ENCODE results near the gene CALHM6. TPM values are rescaled to one million over a fixed set of nuclear protein-coding genes. Genes with fewer than 3 reads are reported as not detected.

CALHM6 gene
- total and polyA plus RNA-seq, 2 of the 13 experiments (the other 11 are each of a cell fraction or from before 2014, with no cell fraction given): not detected

- DNase-seq (ENCODE audit: low spot score) (no peak), FAIRE-seq (no peak), ATAC-seq (no peak)
- Histone ChIP-seq H3K4me2 (ENCODE audit: low read depth, low read length) (no peak overlapping the region), H3K27me3 (ENCODE audit: control insufficient read depth in 1 of 2, insufficient read depth in 2 of 2, low read length in 2 of 2) (no peaks in the 10 kb centered on the region), H3K27ac (ENCODE audit: extremely low read length, insufficient read depth, low read length) (no peak overlapping the region), H3K9me3 (ENCODE audit: low read length) (no peaks in the 10 kb centered on the region), H3K4me3 (replicated peaks in 1 of 3; ENCODE audit: insufficient read depth in 1 of 3, low read depth in 2 of 3, low read length in 3 of 3) (no peak overlapping the region), H3K36me3 (replicated peaks in 1 of 2; ENCODE audit: control insufficient read depth in 1 of 2, insufficient read depth in 2 of 2, low read length in 2 of 2) (no peaks in the 10 kb centered on the region), H3K4me1 (ENCODE audit: insufficient read depth, low read length) (no peaks in the 10 kb centered on the region), H3K9ac (ENCODE audit: insufficient read depth, low read depth, low read length) (no peak overlapping the region), H4K20me1 (ENCODE audit: insufficient read depth, low read length) (no peaks in the 10 kb centered on the region), H3K79me2 (ENCODE audit: insufficient read depth, low read length) (no peaks in the 10 kb centered on the region), H2AFZ (ENCODE audit: low read length) (no peak overlapping the region)
- in situ Hi-C loops (cut with HindIII; ENCODE audit: extremely low pct_ligation_motif_present, low pct_unique_long_range_greater_than_20kb): no loop called here
- POLR2A ChIA-PET: no interaction called here
- no TSS peak for BruUV-seq (replicated peaks)
- intact Hi-C loops (cut with micrococcal nuclease; ENCODE audit: unreplicated experiment): loop anchor here (1.0 kb wide), 1 partner anchor 88 kb away; no protein-coding TSS in a partner anchor
- 0% methylated on average over 1 of the region's 1 CpG for WGBS (ENCODE audit: low lambda C conversion rate)
- CTCF ChIA-PET (ENCODE audit: low intra/inter-chr PET ratio, low total read pairs): interaction anchor here (1.3 kb wide), 1 partner anchor 87 kb away, joined by 4 read pairs; no protein-coding TSS in a partner anchor
- TF ChIP-seq ZNF317 (CRISPR knock-in tag; IDR thresholded peaks at IDR 0.05) (no peak), ZNF597 (CRISPR knock-in tag; IDR thresholded peaks at IDR 0.05) (no peak), SIX1 (CRISPR knock-in tag; IDR thresholded peaks at IDR 0.05; ENCODE audit: borderline replicate concordance) (no peak), ZNF546 (CRISPR knock-in tag; conservative IDR thresholded peaks at IDR 0.05) (no peak), MLXIP (CRISPR knock-in tag; IDR thresholded peaks at IDR 0.05; ENCODE audit: borderline replicate concordance) (no peak), MIER2 (CRISPR knock-in tag; IDR thresholded peaks at IDR 0.05) (no peak), ZNF333 (CRISPR knock-in tag; IDR thresholded peaks at IDR 0.05; ENCODE audit: borderline replicate concordance) (no peak), HDAC2 (CRISPR knock-in tag; IDR thresholded peaks at IDR 0.05) (no peak), SMARCE1 (IDR thresholded peaks at IDR 0.05; ENCODE audit: borderline replicate concordance) (no peak), SIN3A (IDR thresholded peaks at IDR 0.05; ENCODE audit: borderline replicate concordance, low read depth, low read length) (no peak), MNT (IDR thresholded peaks at IDR 0.05) (no peak), ZGPAT (CRISPR knock-in tag; IDR thresholded peaks at IDR 0.05) (no peak), ZNF678 (CRISPR knock-in tag; IDR thresholded peaks at IDR 0.05) (no peak), HNRNPL (IDR thresholded peaks at IDR 0.05; ENCODE audit: low read depth, low read length) (no peak), HNRNPLL (IDR thresholded peaks at IDR 0.05; ENCODE audit: low read depth, low read length, poor library complexity, severe bottlenecking) (no peak)
Observed at GRCh38 chr6:116444575-116444974, 16.6 kb upstream of the CALHM6 start.

Measured in HepG2 (cell line).